GM12878 (cell line): ENCODE measurements around the gene LEF1. TPM values are rescaled to one million over a fixed set of nuclear protein-coding genes. Genes with fewer than 3 reads are reported as not detected.

Experiments used
- ATAC-seq: fragments of 200-7000 bp; cut with Tn5 transposase; 3 replicates; pipeline ENCODE4 v1.9.1; 2020; ENCODE audit warnings: mild to moderate bottlenecking, moderate library complexity
- BruUV-seq: library from RNA; stranded (reverse); fragments of 400-500 nt; replicated peaks from 2 replicates; lab custom pipeline; 2021; lab: Mats Ljungman, UMichigan
- CTCF ChIA-PET: fragments of 300-600 bp; sonication (Branson Sonifier 250); formaldehyde crosslinking; extraction: SDS; loops from one replicate; lab custom pipeline; 2021; ENCODE audit warnings: inconsistent platforms; lab: Yijun Ruan, JAX
- POLR2A ChIA-PET: fragments of 350-600 bp; formaldehyde crosslinking; extraction: SDS; loops from one replicate; lab custom pipeline; 2021; ENCODE audit warnings: inconsistent platforms; lab: Charles Lee
- RAD21 ChIA-PET: fragments of 300-600 bp; sonication (Branson Sonifier 250); formaldehyde crosslinking; loops from one replicate; lab custom pipeline; 2023; ENCODE audit warnings: antibody characterized with exemption; ENCODE audit not compliant: unreplicated experiment; lab: Charles Lee
- SMC1A ChIA-PET: fragments of 300-600 bp; sonication (Branson Sonifier 250); formaldehyde crosslinking; loops from one replicate; lab custom pipeline; 2023; ENCODE audit not compliant: unreplicated experiment, uncharacterized antibody; lab: Charles Lee
- DNase-seq: peaks from one replicate; pipeline ENCODE4 v3.0.0-alpha.2; 2011; ENCODE audit warnings: low read depth, low spot score
- FAIRE-seq: peaks from 3 replicates; lab custom pipeline; 2011; peaks lifted over from hg19 to GRCh38; lab: Jason Lieb, UNC
- H2AFZ ChIP-seq: 2 replicates; pipeline ENCODE4 v1.6.0; 2011; ENCODE audit warnings: low read depth, low read length, control low read depth; ENCODE audit not compliant: control insufficient read depth
- H3K27ac ChIP-seq: 2 replicates; pipeline ENCODE4 v1.5.1; 2011; ENCODE audit warnings: control low read depth; ENCODE audit not compliant: control insufficient read depth, insufficient read depth
- H3K27me3 ChIP-seq, 2 experiments: replicated peaks in 1 of 2; 2 replicates each; pipeline versions ENCODE4 v1.6.0 to v1.6.1; 2011; ENCODE audit warnings: low read length in 1 of 2; ENCODE audit not compliant: control insufficient read depth in 2 of 2, insufficient read depth in 2 of 2
- H3K36me3 ChIP-seq, 2 experiments: 2 replicates each; pipeline ENCODE4 v1.5.1; 2011; ENCODE audit warnings: low read length in 1 of 2; ENCODE audit not compliant: control insufficient read depth in 2 of 2, insufficient read depth in 2 of 2
- H3K4me1 ChIP-seq: 2 replicates; pipeline ENCODE4 v1.6.1; 2011; ENCODE audit warnings: mild to moderate bottlenecking, low read length, moderate library complexity, mixed read lengths; ENCODE audit not compliant: control insufficient read depth, insufficient read depth
- H3K4me2 ChIP-seq: 2 replicates; pipeline ENCODE4 v1.6.0; 2011; ENCODE audit warnings: control low read depth; ENCODE audit not compliant: control insufficient read depth, insufficient read depth
- H3K4me3 ChIP-seq: fragments of 200-600 bp; sonication (generic); 2 replicates; pipeline ENCODE4 v1.5.1; 2016
- H3K79me2 ChIP-seq: 2 replicates; pipeline ENCODE4 v1.6.0; 2011; ENCODE audit warnings: low read length; ENCODE audit not compliant: control insufficient read depth, insufficient read depth
- H3K9ac ChIP-seq: 2 replicates; pipeline ENCODE4 v1.8.0; 2011; ENCODE audit warnings: low read length, control low read depth, mixed read lengths; ENCODE audit not compliant: control insufficient read depth, insufficient read depth
- H3K9me3 ChIP-seq: replicated peaks from 3 replicates; pipeline ENCODE4 v1.5.1; 2011; ENCODE audit warnings: mild to moderate bottlenecking, low read length; ENCODE audit not compliant: control insufficient read depth, insufficient read depth
- H4K20me1 ChIP-seq: 2 replicates; pipeline ENCODE4 v1.6.0; 2011; ENCODE audit not compliant: control insufficient read depth, insufficient read depth
- E4F1 ChIP-seq: fragments of 450-650 bp; IDR thresholded peaks from 2 replicates; pipeline ENCODE4 v1.6.1; 2018; ENCODE audit warnings: borderline replicate concordance, mild to moderate bottlenecking; ENCODE audit not compliant: partially characterized antibody
- ESRRA ChIP-seq: IDR thresholded peaks from 2 replicates; pipeline ENCODE4 v1.6.1; 2012; ENCODE audit warnings: mild to moderate bottlenecking, low read length, improper control_type of control experiment
- IKZF1 ChIP-seq: fragments of 450-650 bp; conservative IDR thresholded peaks from 2 replicates; pipeline ENCODE4 v1.6.1; 2017; ENCODE audit warnings: antibody characterized with exemption, mild to moderate bottlenecking
- JUNB ChIP-seq: IDR thresholded peaks from 2 replicates; pipeline ENCODE4 v1.6.1; 2016; ENCODE audit warnings: antibody characterized with exemption, mild to moderate bottlenecking
- MEF2B ChIP-seq: fragments of 450-650 bp; IDR thresholded peaks from 2 replicates; pipeline ENCODE4 v1.6.1; 2018; ENCODE audit warnings: mild to moderate bottlenecking, moderate library complexity; ENCODE audit not compliant: partially characterized antibody, poor library complexity, severe bottlenecking
- POLR2A ChIP-seq: IDR thresholded peaks from 2 replicates; pipeline ENCODE4 v1.6.1; 2011; ENCODE audit warnings: low read depth, mild to moderate bottlenecking, low read length
- ZBTB11 ChIP-seq: fragments of 450-650 bp; formaldehyde crosslinking; IDR thresholded peaks from 2 replicates; pipeline ENCODE4 v1.5.0; 2022; ENCODE audit warnings: mild to moderate bottlenecking, missing genetic modification characterization
- ZBTB33 ChIP-seq: fragments of 450-650 bp; IDR thresholded peaks from 2 replicates; pipeline ENCODE4 v1.6.1; 2017; ENCODE audit warnings: mild to moderate bottlenecking
- ZBTB4 ChIP-seq: fragments of 450-650 bp; formaldehyde crosslinking; IDR thresholded peaks from 2 replicates; pipeline ENCODE4 v1.4.0; 2022; ENCODE audit warnings: mild to moderate bottlenecking, moderate library complexity
- WGBS: methylation state at CpG from one replicate; pipeline ENCODE4 v1.1.6; 2016; ENCODE audit warnings: low lambda C conversion rate; ENCODE audit not compliant: insufficient replicate concordance, insufficient coverage; ENCODE audit errors: missing lambda C conversion rate; 5-methylcytosine and 5-hydroxymethylcytosine counted together
- in situ Hi-C: fragments of 300-500 bp; cut with MboI; formaldehyde crosslinking; loops from 9 replicates; pipeline ENCODE4 v1.14.3; 2018; ENCODE audit warnings: mixed read lengths
- intact Hi-C: fragments of 100-400 bp; cut with micrococcal nuclease; formaldehyde crosslinking; loops from one replicate; pipeline ENCODE4 v1.14.2; 2022; ENCODE audit not compliant: unreplicated experiment
- polyA plus RNA-seq, 11 experiments: library from polyadenylated mRNA; depleted of rRNA in 4 of 11; unstranded in 6 of 11; stranded (reverse) in 5 of 11; fragments of >200 nt; fragmentation: Nextera tagmentation in 4 of 11; fragmentation: Illumina TruSeq in 1 of 11; extraction: Ambion mirVana in 4 of 11; extraction: Trizol in 1 of 11; gene quantifications; 1 replicate in 1 of 11; 2 replicates in 10 of 11; pipeline versions ENCODE4 v1.2.1 to v1.2.3, GENCODE V29; 2011 to 2016; ENCODE audit warnings: inconsistent platforms in 2 of 11, missing spikeins in 2 of 11, low read depth in 1 of 11
- total RNA-seq, 4 experiments: library from RNA; depleted of rRNA in 3 of 4; stranded (reverse); fragments of >200 nt in 3 of 4; fragmentation: Illumina TruSeq in 1 of 4; extraction: Trizol in 1 of 4; gene quantifications; 2 replicates each; pipeline versions ENCODE4 v1.2.1 to v1.2.3, GENCODE V29; 2013 to 2021

The LEF1 gene
- total and polyA plus RNA-seq, 10 of the 15 experiments (the other 5 are each of a cell fraction or from before 2014, with no cell fraction given), result 10.2 to 38.1 (median 19.5) TPM

GRCh38 chr4:108109111-108109510, 59.6 kb downstream of the LEF1 start:
- in situ Hi-C loops (no loop called here), intact Hi-C loops (no loop called here)
- Histone ChIP-seq H3K4me2 (no peak overlapping the region), H3K4me1 (peaks cover 9% of the 10 kb centered on the region; the same call in 1 of the 2 replicates), H3K9me3 (no peaks in the 10 kb centered on the region), H3K9ac (no peak overlapping the region), H3K36me3 (no peaks in the 10 kb centered on the region), H3K4me3 (no peak overlapping the region), H3K27ac (no peak overlapping the region), H4K20me1 (no peaks in the 10 kb centered on the region), H3K79me2 (no peaks in the 10 kb centered on the region), H3K27me3 (no peaks in the 10 kb centered on the region), H2AFZ (no peak overlapping the region)
- FAIRE-seq (no peak), ATAC-seq (no peak), DNase-seq (no peak)
- ChIA-PET CTCF (interaction anchor here (0.6 to 1.5 kb wide), 3 partner anchors 7 to 73 kb away, joined by 3 to 6 read pairs (median 4); no protein-coding TSS in a partner anchor), POLR2A (interaction anchor here (1.3 to 1.7 kb wide), 2 partner anchors 9 to 31 kb away, joined by 4 to 7 read pairs; no protein-coding TSS in a partner anchor), SMC1A (interaction anchor here (1.2 to 2.2 kb wide), 4 partner anchors 9 to 50 kb away, joined by 3 to 9 read pairs (median 4); no protein-coding TSS in a partner anchor), RAD21 (interaction anchor here (1.3 kb wide), 1 partner anchor 8 kb away, joined by 5 read pairs; no protein-coding TSS in a partner anchor)
- WGBS, result 69% methylated on average over 4 of the region's 4 CpGs
- no TSS peak for BruUV-seq
- TF ChIP-seq ZBTB33, result no peak
- no peak for TF ChIP-seq IKZF1
- TF ChIP-seq ZBTB11 (CRISPR knock-in tag), result no peak
- TF ChIP-seq ESRRA, result no peak
- TF ChIP-seq ZBTB4 (CRISPR knock-in tag), result no peak
- TF ChIP-seq E4F1, result no peak
- no peak for TF ChIP-seq POLR2A
- TF ChIP-seq MEF2B, result no peak
- TF ChIP-seq JUNB, result no peak
